SK-N-SH (cell line): ENCODE data around the gene LRRC46. TPM values are rescaled to one million over a fixed set of nuclear protein-coding genes. Genes with fewer than 3 reads are reported as not detected.

Source experiments
- CTCF ChIA-PET: fragments of 300-600, 350-600 bp; formaldehyde crosslinking; extraction: SDS; loops from one replicate; lab custom pipeline; 2021; lab: Yijun Ruan, JAX
- POLR2A ChIA-PET: fragments of 350-600 bp; sonication (Branson Sonifier 250); formaldehyde crosslinking; extraction: SDS; loops from one replicate; lab custom pipeline; 2020; ENCODE audit warnings: antibody characterized with exemption, inconsistent platforms; lab: Yijun Ruan, JAX
- DNase-seq: peaks from one replicate; pipeline ENCODE4 v3.0.0; 2012
- H2AFZ ChIP-seq: fragments of 200-600 bp; sonication (generic); 2 replicates; pipeline ENCODE4 v1.8.1; 2016; ENCODE audit warnings: antibody characterized with exemption, mild to moderate bottlenecking, low read depth
- H3F3A ChIP-seq: fragments of 200-600 bp; sonication (generic); replicated peaks from 2 replicates; pipeline ENCODE3; 2016; ENCODE audit warnings: antibody characterized with exemption, mild to moderate bottlenecking; ENCODE audit not compliant: insufficient read depth
- H3K27ac ChIP-seq, 2 experiments: fragments of 200-500 bp in 1 of 2; fragments of 200-600 bp in 1 of 2; sonication (Bioruptor generic) in 1 of 2; sonication (generic), shearing (Covaris generic) in 1 of 2; 2 replicates each; pipeline versions ENCODE4 v1.5.1 to v1.6.1; 2014 to 2016; ENCODE audit warnings: low read depth in 2 of 2, inconsistent platforms in 1 of 2, low read length in 1 of 2, mild to moderate bottlenecking in 1 of 2, mixed read lengths in 1 of 2
- H3K27me3 ChIP-seq: fragments of 200-600 bp; sonication (generic), shearing (Covaris generic); 2 replicates; pipeline ENCODE4 v1.6.1; 2016; ENCODE audit warnings: mixed run types; ENCODE audit not compliant: insufficient read depth
- H3K36me3 ChIP-seq, 2 experiments: fragments of 200-500 bp in 1 of 2; fragments of 200-600 bp in 1 of 2; sonication (Bioruptor generic) in 1 of 2; sonication (generic) in 1 of 2; replicated peaks in 1 of 2; 2 replicates each; pipeline versions ENCODE3 to v1.5.1; 2014 to 2016; ENCODE audit warnings: low read length in 1 of 2, mild to moderate bottlenecking in 1 of 2; ENCODE audit not compliant: insufficient read depth in 2 of 2, control insufficient read depth in 1 of 2
- H3K4me1 ChIP-seq, 2 experiments: fragments of 200-500 bp in 1 of 2; fragments of 200-600 bp in 1 of 2; sonication (Bioruptor generic) in 1 of 2; sonication (generic), shearing (Covaris generic) in 1 of 2; 2 replicates each; pipeline versions ENCODE4 v1.5.1 to v1.6.1; 2014 to 2016; ENCODE audit warnings: low read depth in 1 of 2, low read length in 1 of 2, mixed run types in 1 of 2; ENCODE audit not compliant: insufficient read depth in 2 of 2, control insufficient read depth in 1 of 2
- H3K4me2 ChIP-seq: fragments of 200-600 bp; sonication (generic), shearing (Covaris generic); 2 replicates; pipeline ENCODE4 v1.6.1; 2017; ENCODE audit warnings: mixed run types
- H3K4me3 ChIP-seq, 2 experiments: fragments of 200-500 bp in 1 of 2; fragments of 200-600 bp in 1 of 2; sonication (Bioruptor generic) in 1 of 2; sonication (generic), shearing (Covaris generic) in 1 of 2; 2 replicates each; pipeline versions ENCODE4 v1.5.1 to v1.8.1; 2014 to 2016; ENCODE audit warnings: low read depth in 2 of 2, inconsistent platforms in 1 of 2, low read length in 1 of 2, mild to moderate bottlenecking in 1 of 2, mixed read lengths in 1 of 2, moderate library complexity in 1 of 2
- H3K79me2 ChIP-seq: fragments of 200-600 bp; sonication (generic); 2 replicates; pipeline ENCODE4 v1.8.1; 2017; ENCODE audit warnings: mild to moderate bottlenecking; ENCODE audit not compliant: insufficient read depth
- H3K9ac ChIP-seq: fragments of 200-600 bp; sonication (generic); 2 replicates; pipeline ENCODE4 v1.6.1; 2017; ENCODE audit warnings: mixed run types
- H3K9me2 ChIP-seq: fragments of 200-600 bp; sonication (generic); 2 replicates; pipeline ENCODE4 v1.6.1; 2017; ENCODE audit warnings: mixed run types
- H3K9me3 ChIP-seq: fragments of 200-600 bp; sonication (generic); 2 replicates; pipeline ENCODE4 v1.6.1; 2017; ENCODE audit warnings: mixed run types, mild to moderate bottlenecking, moderate library complexity
- H4K20me1 ChIP-seq: fragments of 200-600 bp; sonication (generic); 2 replicates; pipeline ENCODE4 v1.6.1; 2017; ENCODE audit warnings: mild to moderate bottlenecking, mixed run types; ENCODE audit not compliant: insufficient read depth
- ELF1 ChIP-seq: IDR thresholded peaks from 2 replicates; pipeline ENCODE4 v1.4.0; 2012
- EP300 ChIP-seq, 2 experiments: IDR thresholded peaks; 2 replicates each; pipeline versions ENCODE4 v1.4.0 to v1.6.1; 2012; ENCODE audit warnings: borderline replicate concordance in 1 of 2, low read depth in 1 of 2, low read length in 1 of 2
- FOXJ3 ChIP-seq: sonication (generic); formaldehyde crosslinking; IDR thresholded peaks from 2 replicates; pipeline ENCODE4 v1.5.1; 2020; ENCODE audit warnings: mild to moderate bottlenecking, missing genetic modification reagents
- FOXM1 ChIP-seq: IDR thresholded peaks from 2 replicates; pipeline ENCODE4 v1.4.0; 2012; ENCODE audit warnings: low read depth, mild to moderate bottlenecking
- GABPA ChIP-seq: IDR thresholded peaks from 2 replicates; pipeline ENCODE4 v1.4.0; 2012; ENCODE audit warnings: low read depth, mild to moderate bottlenecking
- MEF2A ChIP-seq: IDR thresholded peaks from 2 replicates; pipeline ENCODE4 v1.4.0; 2012; ENCODE audit warnings: low read depth, borderline replicate concordance
- MXI1 ChIP-seq: IDR thresholded peaks from 2 replicates; pipeline ENCODE4 v1.6.1; 2012; ENCODE audit warnings: mild to moderate bottlenecking, low read depth, low read length, improper control_type of control experiment
- NFIC ChIP-seq: IDR thresholded peaks from 2 replicates; pipeline ENCODE4 v1.4.0; 2012; ENCODE audit warnings: borderline replicate concordance
- NRF1 ChIP-seq: IDR thresholded peaks from 2 replicates; pipeline ENCODE4 v1.6.1; 2012; ENCODE audit warnings: low read depth, mild to moderate bottlenecking, low read length
- RCOR1 ChIP-seq: fragments of 150-350 bp; IDR thresholded peaks from 2 replicates; pipeline ENCODE4 v1.6.1; 2017; ENCODE audit warnings: antibody characterized with exemption, low read length
- RFX5 ChIP-seq: IDR thresholded peaks from 2 replicates; pipeline ENCODE4 v1.6.1; 2012; ENCODE audit warnings: mild to moderate bottlenecking, improper control_type of control experiment, low read length
- RXRA ChIP-seq: IDR thresholded peaks from 2 replicates; pipeline ENCODE4 v1.4.0; 2012; ENCODE audit warnings: low read depth, mild to moderate bottlenecking, borderline replicate concordance
- SMC3 ChIP-seq: IDR thresholded peaks from 2 replicates; pipeline ENCODE4 v1.6.1; 2012; ENCODE audit warnings: low read depth, low read length, improper control_type of control experiment
- TCF12 ChIP-seq: IDR thresholded peaks from 2 replicates; pipeline ENCODE4 v1.4.0; 2012
- YY1 ChIP-seq: IDR thresholded peaks from 2 replicates; pipeline ENCODE4 v1.4.0; 2012; ENCODE audit warnings: low read depth, mild to moderate bottlenecking
- WGBS: methylation state at CpG from one replicate; pipeline ENCODE4 v1.1.6; 2017; ENCODE audit warnings: low lambda C conversion rate; 5-methylcytosine and 5-hydroxymethylcytosine counted together
- polyA plus RNA-seq, 3 experiments: library from polyadenylated mRNA; depleted of rRNA; stranded (reverse); fragments of >200 nt; gene quantifications; 2 replicates each; pipeline ENCODE4 v1.2.3, GENCODE V29; 2012
- TF ChIP-seq, protein P1 (sequence below): IDR thresholded peaks from 2 replicates; pipeline ENCODE4 v1.4.0; 2012; ENCODE audit warnings: low read depth
- TF ChIP-seq, protein P2 (sequence below): IDR thresholded peaks from 2 replicates; pipeline ENCODE4; 2012
- TF ChIP-seq, protein P3 (sequence below): fragments of 200-600 bp; sonication (generic); IDR thresholded peaks from 2 replicates; pipeline ENCODE4 v1.6.1; 2017; ENCODE audit warnings: antibody characterized with exemption, mild to moderate bottlenecking, moderate library complexity
- TF ChIP-seq, protein P4 (sequence below): IDR thresholded peaks from 2 replicates; pipeline ENCODE4 v1.4.0; 2012; ENCODE audit warnings: low read depth, borderline replicate concordance

Gene LRRC46
- polyA plus RNA-seq, 1 of the 3 experiments (the other 2 are of a cell fraction), result 1.6 TPM

DNA sequence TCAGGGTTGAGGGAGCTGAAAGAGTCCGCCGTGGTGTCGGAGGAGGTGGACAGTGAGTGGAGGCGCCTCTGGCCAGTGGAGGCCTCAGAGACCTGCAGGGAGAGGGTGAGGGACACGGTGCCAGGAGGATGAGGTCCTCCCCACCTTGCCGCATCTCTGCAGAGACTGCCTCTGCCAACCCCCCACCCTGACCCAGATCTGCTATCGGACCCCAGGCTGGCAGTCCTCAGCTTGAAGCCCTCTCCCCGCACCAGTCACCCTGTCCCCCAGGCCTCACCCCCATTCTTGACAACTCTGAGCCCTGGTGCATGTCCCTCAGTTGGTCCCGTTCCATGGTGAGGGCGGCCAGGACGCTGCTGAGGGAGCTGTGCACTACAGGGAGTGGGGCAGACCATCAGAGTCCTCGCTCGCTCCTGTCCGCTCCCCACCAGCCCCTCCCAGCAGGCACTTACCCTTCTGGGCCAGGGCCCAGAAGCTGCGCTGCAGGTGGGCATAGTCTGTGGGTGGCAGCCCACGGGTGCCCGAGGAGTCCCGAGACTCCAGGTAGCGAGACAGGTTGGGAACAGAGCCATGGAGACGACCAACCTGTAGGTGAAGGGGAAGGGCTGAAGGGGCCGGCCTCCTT is 15.2 kb upstream of the LRRC46 start:
- no peak overlapping the region for H3K27ac ChIP-seq
- no peak for DNase-seq
- H3K4me1 ChIP-seq, result peaks cover 4 to 14% of the 10 kb centered on the region in 2 experiments; a peak in 1 of 4 replicates
- no peaks in the 10 kb centered on the region for H3K9me3 ChIP-seq
- no peak overlapping the region for H2AFZ ChIP-seq
- H3K36me3 ChIP-seq, result peaks cover 4 to 69% of the 10 kb centered on the region in 2 experiments
- no peak overlapping the region for H3K4me3 ChIP-seq
- 92% methylated on average over 19 of the region's 21 CpGs for WGBS
- peaks cover 5% of the 10 kb centered on the region for H3F3A ChIP-seq
- CTCF ChIA-PET, result interaction anchor here (0.8 to 1.5 kb wide), 3 partner anchors 28 to 152 kb away, joined by 3 to 6 read pairs (median 3); no protein-coding TSS in a partner anchor
- no peaks in the 10 kb centered on the region for H3K9me2 ChIP-seq
- TF ChIP-seq GABPA (no peak), FOXJ3 (CRISPR knock-in tag) (no peak), RCOR1 (no peak), NFIC (no peak), SMC3 (no peak), NRF1 (no peak), EP300 (IDR thresholded peaks at IDR 0.05; ENCODE audit: borderline replicate concordance in 1 of 2, low read depth in 1 of 2, low read length in 1 of 2) (no peak), RXRA (no peak), FOXM1 (no peak), MXI1 (no peak), MEF2A (no peak), TCF12 (no peak), ELF1 (no peak), YY1 (no peak), RFX5 (no peak)
- TF ChIP-seq, protein P1, sequence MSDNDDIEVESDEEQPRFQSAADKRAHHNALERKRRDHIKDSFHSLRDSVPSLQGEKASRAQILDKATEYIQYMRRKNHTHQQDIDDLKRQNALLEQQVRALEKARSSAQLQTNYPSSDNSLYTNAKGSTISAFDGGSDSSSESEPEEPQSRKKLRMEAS, result no peak
- TF ChIP-seq, protein P2, sequence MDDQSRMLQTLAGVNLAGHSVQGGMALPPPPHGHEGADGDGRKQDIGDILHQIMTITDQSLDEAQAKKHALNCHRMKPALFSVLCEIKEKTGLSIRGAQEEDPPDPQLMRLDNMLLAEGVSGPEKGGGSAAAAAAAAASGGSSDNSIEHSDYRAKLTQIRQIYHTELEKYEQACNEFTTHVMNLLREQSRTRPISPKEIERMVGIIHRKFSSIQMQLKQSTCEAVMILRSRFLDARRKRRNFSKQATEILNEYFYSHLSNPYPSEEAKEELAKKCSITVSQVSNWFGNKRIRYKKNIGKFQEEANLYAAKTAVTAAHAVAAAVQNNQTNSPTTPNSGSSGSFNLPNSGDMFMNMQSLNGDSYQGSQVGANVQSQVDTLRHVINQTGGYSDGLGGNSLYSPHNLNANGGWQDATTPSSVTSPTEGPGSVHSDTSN, result no peak
- TF ChIP-seq, protein P3, sequence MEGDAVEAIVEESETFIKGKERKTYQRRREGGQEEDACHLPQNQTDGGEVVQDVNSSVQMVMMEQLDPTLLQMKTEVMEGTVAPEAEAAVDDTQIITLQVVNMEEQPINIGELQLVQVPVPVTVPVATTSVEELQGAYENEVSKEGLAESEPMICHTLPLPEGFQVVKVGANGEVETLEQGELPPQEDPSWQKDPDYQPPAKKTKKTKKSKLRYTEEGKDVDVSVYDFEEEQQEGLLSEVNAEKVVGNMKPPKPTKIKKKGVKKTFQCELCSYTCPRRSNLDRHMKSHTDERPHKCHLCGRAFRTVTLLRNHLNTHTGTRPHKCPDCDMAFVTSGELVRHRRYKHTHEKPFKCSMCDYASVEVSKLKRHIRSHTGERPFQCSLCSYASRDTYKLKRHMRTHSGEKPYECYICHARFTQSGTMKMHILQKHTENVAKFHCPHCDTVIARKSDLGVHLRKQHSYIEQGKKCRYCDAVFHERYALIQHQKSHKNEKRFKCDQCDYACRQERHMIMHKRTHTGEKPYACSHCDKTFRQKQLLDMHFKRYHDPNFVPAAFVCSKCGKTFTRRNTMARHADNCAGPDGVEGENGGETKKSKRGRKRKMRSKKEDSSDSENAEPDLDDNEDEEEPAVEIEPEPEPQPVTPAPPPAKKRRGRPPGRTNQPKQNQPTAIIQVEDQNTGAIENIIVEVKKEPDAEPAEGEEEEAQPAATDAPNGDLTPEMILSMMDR, result no peak
- TF ChIP-seq, protein P4, sequence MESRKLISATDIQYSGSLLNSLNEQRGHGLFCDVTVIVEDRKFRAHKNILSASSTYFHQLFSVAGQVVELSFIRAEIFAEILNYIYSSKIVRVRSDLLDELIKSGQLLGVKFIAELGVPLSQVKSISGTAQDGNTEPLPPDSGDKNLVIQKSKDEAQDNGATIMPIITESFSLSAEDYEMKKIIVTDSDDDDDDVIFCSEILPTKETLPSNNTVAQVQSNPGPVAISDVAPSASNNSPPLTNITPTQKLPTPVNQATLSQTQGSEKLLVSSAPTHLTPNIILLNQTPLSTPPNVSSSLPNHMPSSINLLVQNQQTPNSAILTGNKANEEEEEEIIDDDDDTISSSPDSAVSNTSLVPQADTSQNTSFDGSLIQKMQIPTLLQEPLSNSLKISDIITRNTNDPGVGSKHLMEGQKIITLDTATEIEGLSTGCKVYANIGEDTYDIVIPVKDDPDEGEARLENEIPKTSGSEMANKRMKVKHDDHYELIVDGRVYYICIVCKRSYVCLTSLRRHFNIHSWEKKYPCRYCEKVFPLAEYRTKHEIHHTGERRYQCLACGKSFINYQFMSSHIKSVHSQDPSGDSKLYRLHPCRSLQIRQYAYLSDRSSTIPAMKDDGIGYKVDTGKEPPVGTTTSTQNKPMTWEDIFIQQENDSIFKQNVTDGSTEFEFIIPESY, result no peak
- TF ChIP-seq, all 33 proteins: peak for 0
- H3K79me2 ChIP-seq, result peaks cover 10% of the 10 kb centered on the region; the same call in 1 of the 2 replicates
- POLR2A ChIA-PET, result no interaction called here
- H4K20me1 ChIP-seq, result no peaks in the 10 kb centered on the region
- no peak overlapping the region for H3K4me2 ChIP-seq
- H3K9ac ChIP-seq, result no peak overlapping the region
- H3K27me3 ChIP-seq, result no peaks in the 10 kb centered on the region
